SK-N-DZ (cell line): ENCODE data around the gene GRK6.

Source experiments
- DNase-seq: peaks from one replicate; pipeline ENCODE4 v3.0.0-alpha.2; 2015; ENCODE audit warnings: low spot score

The GRK6 gene

DNA sequence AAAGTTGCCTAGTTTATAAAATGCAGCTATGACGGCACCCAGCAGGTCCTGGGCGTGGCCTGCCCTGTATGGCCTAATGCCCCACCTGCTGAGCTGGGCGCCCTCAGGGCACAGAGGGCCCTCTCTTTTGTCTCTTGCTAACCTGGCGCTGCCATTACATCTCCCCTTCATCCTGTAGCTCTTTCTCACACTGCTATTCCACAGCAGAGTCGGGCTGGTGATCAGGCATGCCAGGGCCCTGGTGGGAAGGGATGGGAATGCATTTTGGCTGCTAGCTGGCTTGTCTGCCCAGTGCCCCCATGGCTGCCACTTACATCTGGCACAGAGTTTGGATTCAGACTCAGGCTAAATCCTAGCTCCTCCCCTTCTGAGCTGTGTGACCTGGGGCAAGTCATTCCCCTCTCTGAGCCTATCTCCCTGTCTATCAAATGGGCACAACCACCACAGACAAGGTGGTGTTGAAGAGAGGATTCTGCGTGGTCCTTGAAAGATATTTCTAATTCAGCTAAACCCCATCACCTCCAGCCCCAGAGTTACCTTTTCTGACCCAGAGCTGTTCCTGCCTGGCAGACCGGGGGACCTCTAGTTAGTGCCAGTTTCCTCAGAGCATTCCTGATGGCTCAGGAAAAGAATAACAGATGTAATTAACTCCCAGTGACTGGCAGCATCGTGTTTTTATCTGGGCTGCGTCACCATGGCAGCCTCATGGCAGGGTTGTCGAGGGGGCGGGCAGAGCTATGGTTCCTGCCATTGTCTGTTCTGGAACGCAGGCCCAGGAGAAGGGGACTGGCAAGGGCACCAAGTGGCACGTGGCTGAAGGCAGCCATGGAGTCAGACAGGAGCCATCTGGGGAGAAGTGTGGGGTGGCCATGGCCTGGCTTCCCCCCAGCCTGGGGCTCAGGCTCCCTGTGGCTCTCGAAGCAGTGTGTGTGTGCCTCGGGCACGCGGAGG lies 26.5 kb downstream of the GRK6 start:
- peak; percentile 27 for DNase-seq

DNA sequence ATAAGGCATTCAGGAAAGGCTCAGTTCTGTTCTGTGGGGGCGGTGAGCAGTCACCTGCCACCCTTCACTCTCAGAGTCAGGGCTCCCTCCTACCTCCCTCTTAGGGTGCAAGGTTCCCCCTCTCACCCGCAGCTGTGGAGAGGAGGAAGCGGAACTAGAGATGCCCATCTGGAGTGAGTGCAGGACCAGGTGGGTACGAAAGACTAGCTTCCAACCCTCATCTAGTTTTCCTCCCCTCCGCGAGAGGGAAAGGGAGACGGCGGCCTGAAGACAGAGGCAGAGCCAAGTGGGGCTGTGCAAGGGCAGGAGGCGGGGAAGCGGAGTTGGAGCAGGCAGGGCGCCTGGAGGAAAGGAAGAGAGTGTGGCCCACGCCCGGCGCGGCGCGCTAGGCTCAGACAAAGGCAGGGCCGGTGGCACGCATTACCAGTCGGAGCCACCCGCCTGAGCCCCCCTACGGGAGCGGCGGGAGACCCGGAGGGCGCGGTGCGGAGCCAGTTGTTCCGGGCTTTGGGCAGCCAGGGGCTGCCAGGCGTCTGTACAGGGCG lies 27.4 kb downstream of the GRK6 start:
- DNase-seq = peak; percentile 55

DNA sequence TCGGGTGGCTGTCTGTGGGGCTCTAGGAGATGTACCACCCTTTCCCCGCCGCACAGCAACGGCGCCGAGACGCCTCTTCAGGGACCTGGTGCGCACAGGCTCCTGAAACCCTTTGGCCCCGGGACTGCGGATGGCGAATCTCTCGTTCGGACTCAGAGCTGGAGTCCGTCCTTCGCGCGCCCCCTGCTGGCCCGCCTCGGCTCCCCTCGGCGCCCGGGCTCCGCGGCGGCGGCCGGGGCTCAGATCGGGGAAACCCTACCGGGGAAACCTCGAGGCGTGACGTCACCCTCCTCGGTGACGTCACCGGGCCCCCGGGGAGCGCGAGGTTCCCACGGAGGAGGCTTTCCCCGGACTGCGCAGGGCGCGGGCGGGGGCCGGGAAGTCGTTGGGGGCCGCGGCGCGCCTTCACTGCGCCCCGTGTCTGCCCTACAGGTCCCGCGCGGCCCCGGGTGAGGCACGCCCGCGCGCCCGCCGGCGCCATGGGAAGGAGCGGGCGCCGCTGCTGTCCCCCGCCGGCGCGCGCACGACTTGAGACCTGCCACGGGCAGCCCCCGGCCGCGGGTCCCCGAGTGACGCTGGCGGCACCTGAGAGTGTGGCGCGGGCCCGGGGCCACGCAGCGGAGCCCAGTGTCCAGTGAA lies 28.0 kb downstream of the GRK6 start:
- peak; percentile 88 for DNase-seq

DNA sequence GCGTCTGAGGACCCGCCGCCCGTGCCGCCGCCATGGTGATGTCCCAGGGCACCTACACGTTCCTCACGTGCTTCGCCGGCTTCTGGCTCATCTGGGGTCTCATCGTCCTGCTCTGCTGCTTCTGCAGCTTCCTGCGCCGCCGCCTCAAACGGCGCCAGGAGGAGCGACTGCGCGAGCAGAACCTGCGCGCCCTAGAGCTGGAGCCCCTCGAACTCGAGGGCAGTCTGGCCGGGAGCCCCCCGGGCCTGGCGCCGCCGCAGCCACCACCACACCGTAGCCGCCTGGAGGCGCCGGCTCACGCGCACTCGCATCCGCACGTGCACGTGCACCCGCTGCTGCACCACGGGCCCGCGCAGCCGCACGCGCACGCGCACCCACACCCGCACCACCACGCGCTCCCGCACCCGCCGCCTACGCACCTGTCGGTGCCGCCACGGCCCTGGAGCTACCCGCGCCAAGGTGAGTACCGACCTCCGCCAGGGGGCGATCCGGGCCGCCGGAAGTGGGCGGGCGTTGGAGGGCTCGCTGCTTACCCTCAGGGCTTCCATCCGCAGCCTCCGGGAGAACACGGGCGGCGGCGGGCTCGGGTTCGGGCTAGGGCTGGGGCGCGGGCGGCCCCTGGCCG lies 28.7 kb downstream of the GRK6 start:
- DNase-seq = peak; percentile 81

DNA sequence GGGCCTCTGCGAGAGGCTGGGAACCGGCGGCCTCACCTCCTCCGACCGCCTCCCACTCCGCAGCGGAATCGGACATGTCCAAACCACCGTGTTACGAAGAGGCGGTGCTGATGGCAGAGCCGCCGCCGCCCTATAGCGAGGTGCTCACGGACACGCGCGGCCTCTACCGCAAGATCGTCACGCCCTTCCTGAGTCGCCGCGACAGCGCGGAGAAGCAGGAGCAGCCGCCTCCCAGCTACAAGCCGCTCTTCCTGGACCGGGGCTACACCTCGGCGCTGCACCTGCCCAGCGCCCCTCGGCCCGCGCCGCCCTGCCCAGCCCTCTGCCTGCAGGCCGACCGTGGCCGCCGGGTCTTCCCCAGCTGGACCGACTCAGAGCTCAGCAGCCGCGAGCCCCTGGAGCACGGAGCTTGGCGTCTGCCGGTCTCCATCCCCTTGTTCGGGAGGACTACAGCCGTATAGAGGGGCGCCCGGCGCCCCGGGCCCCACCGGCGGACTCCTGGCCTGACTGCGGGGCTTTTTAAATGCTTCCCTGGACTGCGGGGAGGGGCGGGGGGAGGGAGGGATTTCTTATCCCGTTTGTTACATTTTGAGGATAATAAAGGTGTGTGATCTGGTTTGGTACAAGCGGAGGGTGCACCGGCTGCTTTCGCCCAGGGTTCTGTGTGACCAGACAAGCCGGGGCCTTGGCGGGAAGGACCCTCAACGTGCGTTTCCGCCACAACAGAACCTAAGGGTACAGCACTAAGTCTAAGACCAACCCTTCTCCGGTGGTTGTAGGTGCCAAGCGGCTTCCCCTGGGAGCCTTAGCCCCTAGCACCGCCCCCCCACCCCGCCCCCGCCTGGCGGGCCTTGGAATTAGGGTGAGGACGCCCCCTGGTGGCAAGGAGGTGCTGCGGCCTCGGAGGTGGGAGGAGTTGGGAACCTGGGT lies 29.4 kb downstream of the GRK6 start:
- DNase-seq = peak; percentile 85

DNA sequence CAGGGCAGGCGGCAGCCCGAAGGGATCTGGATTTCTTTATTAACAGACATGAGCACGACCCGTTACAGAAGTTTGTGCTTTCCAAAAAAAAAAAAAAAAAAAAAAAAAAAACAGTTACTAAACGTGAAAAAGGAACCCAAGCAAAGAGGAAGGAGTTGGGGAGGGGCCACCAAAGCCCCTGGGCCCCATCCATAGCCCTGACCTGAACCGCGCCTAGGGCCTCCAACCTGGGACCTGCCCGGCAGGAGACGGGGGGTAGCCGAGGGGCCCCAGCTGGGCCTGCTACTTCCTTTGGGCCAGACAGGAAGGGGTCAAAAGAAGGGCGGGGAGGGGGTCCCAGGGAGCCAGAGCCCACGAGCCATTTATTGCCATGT lies 30.1 kb downstream of the GRK6 start:
- DNase-seq = peak; percentile 31

DNA sequence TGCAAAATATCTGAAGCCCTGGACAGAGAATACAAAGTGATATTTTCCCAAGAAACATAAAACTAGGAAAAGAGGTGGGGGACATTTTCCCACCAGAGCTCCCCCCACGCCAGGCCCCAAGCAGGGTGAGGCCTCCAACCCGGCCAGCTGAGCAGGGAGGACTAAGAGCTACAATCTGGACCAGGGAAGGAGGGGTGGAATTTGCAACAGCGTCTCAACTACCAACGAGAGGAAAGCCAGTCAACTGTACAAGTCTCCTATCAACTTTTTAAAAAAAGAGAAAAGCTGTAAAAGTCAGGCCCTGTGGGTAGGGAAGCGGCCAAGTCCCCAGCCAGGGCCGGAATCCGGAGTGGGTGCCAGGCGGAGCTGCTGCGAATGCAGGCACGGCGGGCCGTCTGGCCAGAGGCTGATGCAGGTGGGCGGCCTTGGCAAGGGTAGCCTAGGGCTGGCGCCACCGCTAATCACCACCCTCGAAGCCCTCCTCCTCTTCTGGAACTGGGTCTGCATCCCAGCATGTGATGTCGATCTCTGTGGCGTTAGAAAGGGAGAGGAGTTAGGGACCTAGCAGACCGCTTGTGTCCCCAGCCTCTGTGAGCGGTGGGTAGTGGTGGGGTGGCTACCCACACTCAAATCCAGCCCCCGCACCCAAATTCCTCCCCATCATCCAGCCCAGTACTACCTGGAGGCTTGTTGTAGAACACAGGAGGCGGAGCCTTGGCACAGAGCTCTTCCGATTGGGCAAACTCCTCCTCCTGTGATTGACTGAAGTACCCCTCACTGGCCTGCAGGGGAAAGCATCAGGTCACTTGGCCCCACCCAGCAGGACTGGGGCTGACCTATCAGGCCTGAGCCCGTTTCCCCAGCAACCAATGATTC lies 30.7 kb downstream of the GRK6 start:
- peak; percentile 98 for DNase-seq

DNA sequence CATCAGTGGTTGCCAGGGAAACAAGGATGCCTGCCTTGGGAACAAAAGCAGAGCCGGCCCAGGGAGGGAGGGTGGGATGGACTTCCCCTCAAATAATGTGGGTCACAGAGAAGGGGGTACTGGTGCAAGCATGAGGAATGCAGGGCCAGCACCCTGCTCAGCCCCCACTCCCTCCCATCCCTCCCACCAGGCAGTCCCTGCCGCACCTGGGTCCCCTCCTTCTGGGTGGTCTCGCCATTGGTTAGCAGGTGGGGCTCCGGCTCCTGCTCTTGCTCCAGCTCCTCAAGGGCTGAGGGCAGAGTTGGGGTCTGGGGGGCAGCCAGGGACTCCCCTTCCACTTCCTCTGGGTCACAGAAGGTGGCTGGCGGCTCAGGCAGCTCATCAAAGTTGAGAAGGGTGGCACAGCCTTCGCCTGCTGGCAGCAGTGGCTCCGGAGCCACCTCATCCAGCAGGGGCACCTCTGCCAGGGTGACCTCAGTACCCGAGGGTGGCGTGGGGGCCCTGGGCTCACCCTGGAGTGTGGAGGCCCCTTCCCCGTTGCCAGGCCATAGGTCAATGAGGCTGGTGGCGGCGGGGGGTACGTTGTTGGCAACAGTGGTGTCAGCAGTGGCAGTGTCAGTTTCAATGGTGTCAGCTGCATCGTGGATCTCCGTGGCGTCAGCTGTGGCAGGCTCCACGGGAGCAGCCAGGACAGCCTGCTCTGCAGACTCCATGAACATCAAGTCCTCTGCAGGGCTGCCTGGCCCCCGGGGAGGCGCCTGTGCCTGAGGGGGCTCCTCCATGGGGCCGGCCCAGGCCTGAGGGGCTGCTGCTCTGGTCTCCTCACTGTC lies 31.6 kb downstream of the GRK6 start:
- no peak for DNase-seq

DNA sequence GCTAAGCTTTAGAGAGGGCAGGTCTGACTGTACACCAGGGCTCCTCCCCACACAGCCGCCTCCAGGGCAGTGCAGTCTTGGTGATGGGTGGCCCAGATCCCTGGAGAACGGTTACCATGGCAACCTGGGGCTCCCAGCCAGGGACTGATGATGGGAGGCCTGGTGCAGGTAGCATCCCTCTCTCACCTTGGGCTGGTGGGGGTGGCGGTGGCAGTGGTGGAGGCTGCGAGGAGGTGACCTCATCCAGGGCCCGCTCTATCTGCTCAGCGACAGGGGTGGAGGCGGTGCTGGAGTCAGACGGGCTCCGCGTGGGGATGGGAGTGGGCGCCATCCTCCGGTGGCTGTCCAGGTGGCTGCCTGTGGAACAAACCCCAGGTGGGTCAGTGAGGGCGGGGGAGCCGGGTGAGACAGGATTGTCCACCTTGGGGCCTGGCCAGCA lies 32.5 kb downstream of the GRK6 start:
- DNase-seq = peak; percentile 76

DNA sequence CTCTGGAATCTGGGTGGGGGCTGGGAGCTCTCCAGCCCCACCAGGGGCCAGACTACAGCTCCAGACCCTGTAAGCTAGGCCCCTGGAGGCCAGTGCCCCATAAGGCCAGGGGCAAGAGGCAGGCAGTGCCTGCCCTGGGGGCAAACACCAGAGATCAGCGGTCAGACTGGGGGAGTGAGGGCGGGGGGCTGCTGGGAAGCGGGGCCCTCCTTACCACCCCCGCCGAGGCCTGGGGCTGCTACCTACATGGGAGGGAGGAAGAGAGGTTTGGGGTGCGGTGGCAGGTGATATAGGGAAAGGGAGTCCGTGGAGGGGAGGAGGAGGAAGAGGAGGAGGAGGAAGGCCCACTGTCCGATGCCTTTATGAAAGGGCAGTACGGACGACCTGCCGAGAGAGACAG lies 32.9 kb downstream of the GRK6 start:
- DNase-seq = no peak

DNA sequence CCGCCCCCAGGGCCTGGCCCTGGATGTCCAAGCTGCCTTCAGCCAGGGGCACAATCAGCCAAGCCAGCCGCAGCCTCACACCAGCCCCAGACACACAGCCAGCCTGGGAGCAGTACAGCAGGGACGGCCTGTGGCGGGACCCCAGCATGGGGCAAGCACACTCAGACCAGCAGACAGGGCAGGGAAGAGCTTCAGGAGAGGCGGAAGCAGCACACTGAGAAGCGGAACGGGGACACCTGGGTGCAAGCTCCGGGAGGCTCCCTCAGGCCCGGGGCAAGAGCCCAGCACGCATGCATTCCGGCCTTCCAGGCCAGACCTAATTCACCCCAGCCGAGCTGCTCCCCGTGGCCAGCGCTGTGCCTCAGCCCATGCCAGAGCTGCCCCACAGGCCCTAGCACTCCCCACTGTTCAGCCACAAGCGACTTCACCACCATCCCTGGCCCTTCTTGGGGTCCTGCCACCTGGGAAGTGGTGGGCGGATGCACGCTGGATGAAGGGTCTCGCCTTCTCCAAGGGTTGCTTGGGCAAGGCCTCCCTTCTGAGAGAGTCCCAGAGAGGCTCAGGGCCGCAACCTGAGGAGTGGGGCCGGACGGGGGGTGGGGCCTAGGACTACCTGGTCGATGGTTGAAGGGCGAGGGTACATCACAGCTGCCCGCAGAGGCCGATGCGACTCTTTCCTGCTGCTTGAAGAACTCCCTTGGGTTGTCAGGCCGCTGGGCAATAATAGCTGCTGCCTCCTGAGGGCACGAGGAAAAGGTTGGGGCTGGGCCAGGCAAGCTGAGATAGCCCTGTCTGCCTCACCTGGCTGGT lies 33.5 kb downstream of the GRK6 start:
- no peak for DNase-seq

DNA sequence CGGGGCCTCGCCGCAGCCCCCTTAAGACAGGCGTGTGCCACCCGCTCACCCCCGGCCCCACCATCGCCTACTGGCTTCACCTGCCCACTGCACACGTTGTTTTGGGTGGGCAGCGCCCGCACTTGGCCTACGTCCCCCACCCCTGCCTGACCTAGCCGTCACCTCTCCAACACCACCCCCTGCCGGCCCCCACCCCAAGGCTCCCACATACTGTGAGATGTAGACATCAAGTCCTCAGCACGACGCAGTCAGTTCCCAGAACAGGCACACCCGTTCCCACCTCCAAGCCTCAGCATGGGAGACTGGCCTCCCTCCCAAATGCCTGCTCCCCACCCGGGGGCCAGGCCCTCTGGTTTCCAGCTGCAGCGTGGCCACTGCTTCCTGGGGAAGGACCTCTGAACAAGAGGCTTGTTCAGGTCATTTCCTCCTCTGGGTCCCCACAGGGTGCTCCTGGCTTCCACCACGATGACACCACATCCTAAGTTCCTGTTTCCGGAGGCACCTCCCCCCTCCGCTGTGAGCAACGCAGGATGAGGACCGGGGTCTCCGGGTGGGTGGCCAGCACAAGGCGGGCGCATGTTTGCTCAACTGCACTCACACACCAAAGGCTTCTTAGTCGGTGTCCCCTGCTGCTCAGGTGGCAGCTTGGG lies 35.7 kb downstream of the GRK6 start:
- DNase-seq = no peak

DNA sequence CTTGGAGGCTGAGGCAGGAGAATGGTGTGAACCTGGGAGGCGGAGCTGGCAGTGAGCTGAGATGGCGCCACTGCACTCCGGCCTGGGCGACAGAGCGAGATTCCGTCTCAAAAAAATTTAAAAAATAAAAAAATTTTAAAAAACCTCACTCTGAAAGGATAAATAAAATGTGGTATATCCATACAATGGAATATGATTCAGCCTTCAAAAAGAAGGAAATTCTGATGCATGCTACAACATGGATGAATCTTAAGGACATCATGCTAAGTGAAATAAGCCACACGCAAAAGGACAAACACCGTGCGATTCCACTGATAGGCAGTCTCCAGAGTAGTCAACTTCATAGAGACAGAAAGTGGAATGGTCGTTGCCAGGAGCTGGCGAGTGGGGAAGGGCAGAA lies 38.6 kb downstream of the GRK6 start:
- DNase-seq = no peak

DNA sequence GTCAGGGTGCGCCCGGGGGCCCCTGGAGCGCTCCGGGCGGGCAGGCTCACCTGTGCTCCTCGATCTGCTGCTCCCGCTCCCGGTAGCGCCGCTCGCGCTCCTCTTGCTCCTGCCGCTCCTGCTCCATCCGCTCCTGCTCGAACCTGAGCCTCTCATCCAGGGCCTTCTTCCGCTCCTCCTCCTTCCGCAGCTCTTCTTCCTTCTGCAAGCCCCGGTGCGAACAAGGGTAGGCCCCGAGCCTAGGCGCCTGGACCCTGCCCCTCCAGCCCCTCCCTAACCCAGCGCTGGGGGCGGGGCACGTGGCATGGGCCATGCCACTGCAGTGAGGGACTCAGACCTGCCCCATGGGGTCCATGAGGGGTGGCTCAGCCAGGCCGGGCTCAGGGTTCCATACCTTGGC lies 40.4 kb downstream of the GRK6 start:
- no peak for DNase-seq

DNA sequence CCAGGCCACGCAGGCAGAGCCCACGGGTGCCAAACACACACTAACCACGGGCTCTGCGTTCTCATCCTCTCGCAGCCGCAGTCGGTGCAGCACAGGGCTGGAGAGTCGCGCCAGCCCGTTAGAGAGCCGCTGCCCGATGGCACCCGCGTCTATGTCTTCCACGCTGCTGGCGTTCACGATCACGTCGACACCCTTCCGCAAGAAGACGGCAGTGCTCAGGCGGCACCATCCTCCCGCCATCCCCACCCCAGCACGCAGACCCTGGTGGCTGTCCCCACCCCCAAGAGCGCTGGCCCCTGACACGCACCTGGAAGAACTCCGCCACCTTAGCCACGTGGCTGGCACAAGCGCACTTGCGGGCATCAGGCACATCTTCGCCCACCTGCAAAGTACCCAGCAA lies 41.0 kb downstream of the GRK6 start:
- DNase-seq = no peak

DNA sequence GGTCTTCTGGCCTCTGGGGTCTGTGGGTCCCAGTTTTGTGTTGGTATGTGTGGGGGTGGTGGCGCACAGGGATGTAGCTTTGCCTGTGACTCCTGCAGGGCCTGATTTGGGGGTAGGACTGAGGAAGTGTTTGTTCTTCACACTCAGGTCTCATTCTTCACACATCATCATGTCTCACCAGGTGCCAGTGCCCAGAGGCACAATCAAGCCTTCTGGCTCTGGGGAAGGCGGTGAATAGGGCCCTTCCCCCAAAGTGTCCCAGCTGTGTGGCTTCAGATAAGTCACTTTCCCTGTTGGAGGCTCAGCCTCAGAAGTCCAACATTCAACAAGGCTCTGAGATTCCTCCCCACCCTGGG lies 41.8 kb downstream of the GRK6 start:
- no peak for DNase-seq

DNA sequence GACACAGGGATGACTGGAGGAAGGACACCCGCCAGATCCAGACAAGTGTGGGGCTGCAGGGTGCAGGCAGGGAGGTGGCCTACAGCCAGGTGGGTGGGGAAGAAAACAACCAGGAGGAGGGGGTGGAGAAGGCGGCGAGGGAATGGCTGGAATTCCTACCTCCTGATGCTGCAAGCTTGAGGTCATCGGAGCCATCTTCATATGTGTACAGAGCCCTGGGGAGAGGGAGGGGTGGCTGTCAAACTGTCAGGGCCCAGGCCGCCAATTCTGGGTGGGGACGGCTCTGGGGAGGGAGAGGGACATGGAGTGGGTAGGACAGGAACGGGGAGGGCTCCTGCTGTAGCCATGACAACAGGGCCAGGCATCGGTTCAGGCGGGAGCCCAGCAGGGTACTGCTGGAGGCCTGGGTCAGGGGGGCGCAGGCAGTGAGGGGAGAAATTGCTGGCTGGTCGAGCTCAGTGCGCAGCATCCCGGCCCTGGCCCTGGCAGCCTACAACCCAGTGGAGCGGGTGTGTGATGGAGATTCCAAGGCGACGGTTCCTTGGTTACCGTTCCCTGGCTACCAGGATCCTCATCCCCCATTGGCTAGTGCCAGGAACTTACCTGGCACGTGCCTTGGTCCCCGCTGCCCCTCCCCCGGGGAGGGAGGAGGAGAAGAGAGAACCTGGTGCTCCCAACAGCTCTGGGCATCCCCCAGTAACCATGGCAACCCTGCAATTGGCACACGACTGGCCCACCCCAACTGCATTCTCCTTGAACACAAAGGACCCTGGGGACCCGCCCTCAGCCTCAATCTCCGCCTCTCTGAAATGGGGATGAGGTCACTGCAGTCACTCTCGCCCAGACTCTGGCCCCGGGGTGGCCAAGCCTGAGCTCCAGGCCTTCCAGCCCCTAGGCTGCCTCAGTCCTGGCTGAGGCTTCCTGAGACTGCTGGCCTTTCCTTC lies 42.5 kb downstream of the GRK6 start:
- no peak for DNase-seq
